Neural cell (in vitro differentiated cells): ENCODE measurements around the gene MYO19. TPM values are rescaled to one million over a fixed set of nuclear protein-coding genes. Genes with fewer than 3 reads are reported as not detected.

Source experiments
- H2AFZ ChIP-seq: fragments of 200-600, 300-800 bp; sonication (generic), shearing (Covaris generic); 2 replicates; pipeline ENCODE4 v1.6.0; 2014; ENCODE audit warnings: low read depth, mild to moderate bottlenecking, antibody characterized with exemption, low read length, moderate library complexity
- H3F3A ChIP-seq: fragments of 200-600 bp; shearing (Covaris generic); 2 replicates; pipeline ENCODE4 v1.6.1; 2016; ENCODE audit warnings: mild to moderate bottlenecking, moderate library complexity, mixed read lengths, antibody characterized with exemption, low read length; ENCODE audit not compliant: insufficient read depth, poor library complexity, severe bottlenecking
- H3K27ac ChIP-seq: fragments of 200-600, 300-800 bp; sonication (generic), shearing (Covaris generic); 2 replicates; pipeline ENCODE4 v1.5.1; 2014; ENCODE audit warnings: mild to moderate bottlenecking, low read length, moderate library complexity
- H3K27me3 ChIP-seq: fragments of 300-800, 200-600 bp; sonication (generic), shearing (Covaris generic); 2 replicates; pipeline ENCODE4 v1.6.0; 2014; ENCODE audit warnings: mild to moderate bottlenecking, low read depth, low read length, moderate library complexity; ENCODE audit not compliant: insufficient read depth
- H3K36me3 ChIP-seq: fragments of 300-800, 200-600 bp; sonication (generic), shearing (Covaris generic); 2 replicates; pipeline ENCODE4 v1.5.1; 2014; ENCODE audit warnings: mild to moderate bottlenecking, antibody characterized with exemption, low read length, moderate library complexity; ENCODE audit not compliant: insufficient read depth
- H3K4me2 ChIP-seq: fragments of 300-800, 200-600 bp; sonication (generic), shearing (Covaris generic); 2 replicates; pipeline ENCODE4 v1.6.0; 2014; ENCODE audit warnings: mild to moderate bottlenecking, low read length
- H3K4me3 ChIP-seq: fragments of 300-800, 200-600 bp; sonication (generic), shearing (Covaris generic); 2 replicates; pipeline ENCODE4 v1.5.1; 2014; ENCODE audit warnings: mild to moderate bottlenecking, low read length, moderate library complexity
- H3K79me2 ChIP-seq: fragments of 200-600 bp; shearing (Covaris generic); replicated peaks from 2 replicates; pipeline ENCODE4 v1.6.0; 2014; ENCODE audit warnings: mild to moderate bottlenecking, low read length, moderate library complexity; ENCODE audit not compliant: insufficient read depth
- H3K9ac ChIP-seq: fragments of 300-800, 200-600 bp; sonication (generic), shearing (Covaris generic); 2 replicates; pipeline ENCODE4 v1.6.1; 2016; ENCODE audit warnings: mild to moderate bottlenecking, low read length, mixed read lengths
- H3K9me2 ChIP-seq: fragments of 200-600 bp; shearing (Covaris generic); 2 replicates; pipeline ENCODE4 v1.6.1; 2016; ENCODE audit warnings: mild to moderate bottlenecking, low read length, mixed read lengths; ENCODE audit not compliant: insufficient read depth
- H3K9me3 ChIP-seq: fragments of 200-600, 300-800 bp; sonication (generic), shearing (Covaris generic); 2 replicates; pipeline ENCODE4 v1.6.1; 2016; ENCODE audit warnings: mild to moderate bottlenecking, mixed run types, low read length, moderate library complexity, mixed read lengths
- H4K20me1 ChIP-seq: fragments of 200-600 bp; shearing (Covaris generic); 2 replicates; pipeline ENCODE4 v1.6.1; 2016; ENCODE audit warnings: mild to moderate bottlenecking, mixed run types; ENCODE audit not compliant: insufficient read depth
- EP300 ChIP-seq: fragments of 450-650 bp; conservative IDR thresholded peaks from 2 replicates; pipeline ENCODE4 v1.6.1; 2014; ENCODE audit warnings: antibody characterized with exemption, mild to moderate bottlenecking, moderate library complexity; ENCODE audit not compliant: poor library complexity, severe bottlenecking
- EZH2 ChIP-seq: fragments of 200-600, 300-800 bp; shearing (Covaris generic), sonication (generic); IDR thresholded peaks from 2 replicates; pipeline ENCODE4 v1.6.1; 2014; ENCODE audit warnings: antibody characterized with exemption, low read length, borderline replicate concordance, mild to moderate bottlenecking; ENCODE audit not compliant: insufficient read depth, poor library complexity, severe bottlenecking
- POLR2AphosphoS5 ChIP-seq: IDR thresholded peaks from 2 replicates; pipeline ENCODE4 v1.6.1; 2012
- RAD21 ChIP-seq: fragments of 450-650 bp; conservative IDR thresholded peaks from 2 replicates; pipeline ENCODE4 v1.6.1; 2014; ENCODE audit warnings: antibody characterized with exemption, mild to moderate bottlenecking, moderate library complexity
- SMC3 ChIP-seq: fragments of 450-650 bp; conservative IDR thresholded peaks from 2 replicates; pipeline ENCODE4 v1.6.1; 2014; ENCODE audit warnings: antibody characterized with exemption, mild to moderate bottlenecking, moderate library complexity; ENCODE audit not compliant: poor library complexity
- TAF1 ChIP-seq: IDR thresholded peaks from 2 replicates; pipeline ENCODE4 v1.6.1; 2012; ENCODE audit warnings: low read depth
- polyA plus RNA-seq: library from polyadenylated mRNA; depleted of rRNA; stranded (reverse); fragments of >200 nt; gene quantifications from 2 replicates; pipeline ENCODE4 v1.2.3, GENCODE V29; 2014
- TF ChIP-seq, protein P1 (sequence below): fragments of 450-650 bp; IDR thresholded peaks from 2 replicates; pipeline ENCODE4 v1.5.1; 2014; ENCODE audit warnings: antibody characterized with exemption, mild to moderate bottlenecking, moderate library complexity; ENCODE audit not compliant: poor library complexity, severe bottlenecking
- TF ChIP-seq, protein P2 (sequence below): IDR thresholded peaks from 2 replicates; pipeline ENCODE4 v1.6.1; 2012; ENCODE audit warnings: borderline replicate concordance

The MYO19 gene
- polyA plus RNA-seq, 1 donor from 2014 or later: 51.5 TPM

DNA sequence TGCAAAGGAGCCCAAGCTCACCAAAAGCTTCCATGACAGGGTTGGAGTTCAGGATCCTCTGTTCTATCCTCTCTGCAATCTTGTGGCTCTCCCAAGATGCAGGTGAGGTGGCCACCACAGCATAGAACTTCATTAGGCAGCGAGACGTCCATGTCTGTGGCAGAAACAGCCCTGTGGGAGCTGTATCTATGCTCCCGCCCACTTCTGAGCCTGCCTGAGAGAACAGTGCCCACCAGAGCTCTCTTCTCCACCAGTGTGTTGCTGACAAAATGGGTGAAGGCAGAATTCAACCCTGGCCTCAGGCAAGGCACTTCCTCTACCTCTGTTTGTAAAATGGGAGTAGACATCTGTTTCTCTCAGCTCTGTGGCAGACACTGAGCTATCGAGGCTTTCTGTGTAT is 18.8 kb downstream of the MYO19 start:
- Histone ChIP-seq H3K9me3 (no peaks in the 10 kb centered on the region), H3K4me2 (no peak overlapping the region), H3K36me3 (no peaks in the 10 kb centered on the region), H3F3A (no peaks in the 10 kb centered on the region), H3K79me2 (no peaks in the 10 kb centered on the region), H3K27ac (no peak overlapping the region), H2AFZ (no peak overlapping the region), H3K9me2 (no peaks in the 10 kb centered on the region), H3K9ac (no peak overlapping the region), H3K27me3 (no peaks in the 10 kb centered on the region), H3K4me3 (no peak overlapping the region), H4K20me1 (no peaks in the 10 kb centered on the region)
- TF ChIP-seq POLR2AphosphoS5 (no peak), RAD21 (no peak)
- TF ChIP-seq, protein P1, sequence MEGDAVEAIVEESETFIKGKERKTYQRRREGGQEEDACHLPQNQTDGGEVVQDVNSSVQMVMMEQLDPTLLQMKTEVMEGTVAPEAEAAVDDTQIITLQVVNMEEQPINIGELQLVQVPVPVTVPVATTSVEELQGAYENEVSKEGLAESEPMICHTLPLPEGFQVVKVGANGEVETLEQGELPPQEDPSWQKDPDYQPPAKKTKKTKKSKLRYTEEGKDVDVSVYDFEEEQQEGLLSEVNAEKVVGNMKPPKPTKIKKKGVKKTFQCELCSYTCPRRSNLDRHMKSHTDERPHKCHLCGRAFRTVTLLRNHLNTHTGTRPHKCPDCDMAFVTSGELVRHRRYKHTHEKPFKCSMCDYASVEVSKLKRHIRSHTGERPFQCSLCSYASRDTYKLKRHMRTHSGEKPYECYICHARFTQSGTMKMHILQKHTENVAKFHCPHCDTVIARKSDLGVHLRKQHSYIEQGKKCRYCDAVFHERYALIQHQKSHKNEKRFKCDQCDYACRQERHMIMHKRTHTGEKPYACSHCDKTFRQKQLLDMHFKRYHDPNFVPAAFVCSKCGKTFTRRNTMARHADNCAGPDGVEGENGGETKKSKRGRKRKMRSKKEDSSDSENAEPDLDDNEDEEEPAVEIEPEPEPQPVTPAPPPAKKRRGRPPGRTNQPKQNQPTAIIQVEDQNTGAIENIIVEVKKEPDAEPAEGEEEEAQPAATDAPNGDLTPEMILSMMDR: no peak

DNA sequence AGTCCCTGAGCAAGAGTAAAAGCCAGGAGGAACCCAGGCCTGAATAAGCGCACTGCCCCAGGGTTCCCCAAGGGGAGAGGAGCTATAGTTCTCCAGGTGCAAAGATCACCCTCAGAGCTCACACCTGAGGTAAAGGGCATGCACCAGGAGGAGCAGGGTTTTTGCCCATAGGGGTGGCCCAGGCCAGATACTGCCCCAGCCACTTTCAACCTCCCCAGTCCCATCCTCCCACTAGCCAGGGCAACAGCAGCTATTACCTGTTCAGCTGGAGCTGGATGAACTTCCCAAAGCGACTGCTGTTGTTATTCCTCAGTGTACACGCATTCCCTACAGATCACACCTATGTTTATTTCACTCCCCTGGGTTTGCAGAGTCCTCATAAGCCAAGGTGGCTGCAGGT is 19.8 kb downstream of the MYO19 start:
- H3K27me3 ChIP-seq: no peaks in the 10 kb centered on the region
- H3K4me2 ChIP-seq: no peak overlapping the region
- no peak overlapping the region for H2AFZ ChIP-seq
- H4K20me1 ChIP-seq: no peaks in the 10 kb centered on the region
- no peaks in the 10 kb centered on the region for H3K36me3 ChIP-seq
- no peak overlapping the region for H3K4me3 ChIP-seq
- no peaks in the 10 kb centered on the region for H3K9me3 ChIP-seq
- no peak for TF ChIP-seq EZH2
- TF ChIP-seq SMC3: no peak
- TF ChIP-seq, protein P1: no peak
- no peak for TF ChIP-seq EP300
- TF ChIP-seq POLR2AphosphoS5: no peak
- TF ChIP-seq TAF1: no peak
- TF ChIP-seq, protein P2, sequence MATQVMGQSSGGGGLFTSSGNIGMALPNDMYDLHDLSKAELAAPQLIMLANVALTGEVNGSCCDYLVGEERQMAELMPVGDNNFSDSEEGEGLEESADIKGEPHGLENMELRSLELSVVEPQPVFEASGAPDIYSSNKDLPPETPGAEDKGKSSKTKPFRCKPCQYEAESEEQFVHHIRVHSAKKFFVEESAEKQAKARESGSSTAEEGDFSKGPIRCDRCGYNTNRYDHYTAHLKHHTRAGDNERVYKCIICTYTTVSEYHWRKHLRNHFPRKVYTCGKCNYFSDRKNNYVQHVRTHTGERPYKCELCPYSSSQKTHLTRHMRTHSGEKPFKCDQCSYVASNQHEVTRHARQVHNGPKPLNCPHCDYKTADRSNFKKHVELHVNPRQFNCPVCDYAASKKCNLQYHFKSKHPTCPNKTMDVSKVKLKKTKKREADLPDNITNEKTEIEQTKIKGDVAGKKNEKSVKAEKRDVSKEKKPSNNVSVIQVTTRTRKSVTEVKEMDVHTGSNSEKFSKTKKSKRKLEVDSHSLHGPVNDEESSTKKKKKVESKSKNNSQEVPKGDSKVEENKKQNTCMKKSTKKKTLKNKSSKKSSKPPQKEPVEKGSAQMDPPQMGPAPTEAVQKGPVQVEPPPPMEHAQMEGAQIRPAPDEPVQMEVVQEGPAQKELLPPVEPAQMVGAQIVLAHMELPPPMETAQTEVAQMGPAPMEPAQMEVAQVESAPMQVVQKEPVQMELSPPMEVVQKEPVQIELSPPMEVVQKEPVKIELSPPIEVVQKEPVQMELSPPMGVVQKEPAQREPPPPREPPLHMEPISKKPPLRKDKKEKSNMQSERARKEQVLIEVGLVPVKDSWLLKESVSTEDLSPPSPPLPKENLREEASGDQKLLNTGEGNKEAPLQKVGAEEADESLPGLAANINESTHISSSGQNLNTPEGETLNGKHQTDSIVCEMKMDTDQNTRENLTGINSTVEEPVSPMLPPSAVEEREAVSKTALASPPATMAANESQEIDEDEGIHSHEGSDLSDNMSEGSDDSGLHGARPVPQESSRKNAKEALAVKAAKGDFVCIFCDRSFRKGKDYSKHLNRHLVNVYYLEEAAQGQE: no peak
- TF ChIP-seq RAD21: no peak
- H3K9ac ChIP-seq: no peak overlapping the region
- H3K27ac ChIP-seq: no peak overlapping the region
- H3K9me2 ChIP-seq: no peaks in the 10 kb centered on the region
- H3F3A ChIP-seq: no peaks in the 10 kb centered on the region
- no peaks in the 10 kb centered on the region for H3K79me2 ChIP-seq
